Stimulated activated CD4-positive, alpha-beta T cell treated with anti-CD3 and anti-CD28 coated beads, Interleukin-4, amount 100 ng/mL, for 24 hours (primary cell): ENCODE data around the gene NMT1.
A peak's percentile ranks its signal among the peaks of the same experiment; 100 is the strongest.
"Not testable (repeated sequence)": the region's sequence is repeated elsewhere in the genome, so short reads cannot be mapped to it uniquely, and the experiment has no call there.

Experiments used
- DNase-seq: peaks from one replicate; pipeline ENCODE4 v3.0.0-alpha.2; 2020

NMT1 gene

GRCh38 chr17:45038728-45039634 lies 22.1 kb upstream of the NMT1 start:
- DNase-seq: no peak

GRCh38 chr17:45040459-45040858 lies 20.7 kb upstream of the NMT1 start:
- no peak for DNase-seq

GRCh38 chr17:45042346-45043120 lies 18.6 kb upstream of the NMT1 start:
- DNase-seq: no peak

GRCh38 chr17:45043813-45044540 lies 17.1 kb upstream of the NMT1 start:
- no peak for DNase-seq

- no peak for DNase-seq
Measured at GRCh38 chr17:45046537-45047125, 14.5 kb upstream of the NMT1 start.

- DNase-seq: no peak
Measured at GRCh38 chr17:45048795-45049563, 12.1 kb upstream of the NMT1 start.

GRCh38 chr17:45050481-45051059 lies 10.5 kb upstream of the NMT1 start:
- DNase-seq: peak; percentile 39

- DNase-seq: peak; percentile 93
Measured at GRCh38 chr17:45051060-45051719, 9.9 kb upstream of the NMT1 start, which contains the start of gene DCAKD. TSS of gene DCAKD (minus strand) at chr17:45051632. CDS start at chr17:45034885, 16,747 bp downstream.

- not testable (repeated sequence) for DNase-seq
Measured at GRCh38 chr17:45051720-45052051, 9.4 kb upstream of the NMT1 start.

- DNase-seq: peak; percentile 44
Measured at GRCh38 chr17:45052052-45052772, 8.9 kb upstream of the NMT1 start.

- DNase-seq: no peak
Measured at GRCh38 chr17:45060382-45060796, 728 bp upstream of the NMT1 start.

GRCh38 chr17:45061606-45062205 lies 589 bp downstream of the NMT1 start:
- DNase-seq: no peak

GRCh38 chr17:45063198-45063597 lies 2.1 kb downstream of the NMT1 start:
- no peak for DNase-seq

- no peak for DNase-seq
Measured at GRCh38 chr17:45067637-45068036, 6.5 kb downstream of the NMT1 start.

GRCh38 chr17:45070001-45070400 lies 8.9 kb downstream of the NMT1 start:
- DNase-seq: no peak

GRCh38 chr17:45070809-45071208 lies 9.7 kb downstream of the NMT1 start:
- DNase-seq: no peak

- DNase-seq: no peak
Measured at GRCh38 chr17:45073414-45074070, 12.4 kb downstream of the NMT1 start.

GRCh38 chr17:45077643-45078042 lies 16.5 kb downstream of the NMT1 start:
- no peak for DNase-seq

GRCh38 chr17:45081047-45081703 lies 20.1 kb downstream of the NMT1 start:
- DNase-seq: no peak
